Duodenal mucosa (tissue), 2 donors: ENCODE measurements around the gene SMOC2.

Source experiments
- H3K27ac ChIP-seq: one replicate; pipeline ENCODE4 v1.7.0; 2013; ENCODE audit warnings: low read depth, low read length
- H3K27me3 ChIP-seq, 2 donors: one replicate each; pipeline ENCODE4 v1.7.0; 2013; ENCODE audit warnings: low read length in 2 of 2, control low read depth in 1 of 2; ENCODE audit not compliant: insufficient read depth in 2 of 2, control insufficient read depth in 1 of 2
- H3K36me3 ChIP-seq, 2 donors: one replicate each; pipeline ENCODE4 v1.7.0; 2013; ENCODE audit warnings: low read length in 2 of 2, control low read depth in 1 of 2; ENCODE audit not compliant: insufficient read depth in 2 of 2, control insufficient read depth in 1 of 2
- H3K4me1 ChIP-seq, 2 donors: one replicate each; pipeline ENCODE4 v1.7.0; 2013; ENCODE audit warnings: low read length in 2 of 2, control low read depth in 1 of 2; ENCODE audit not compliant: insufficient read depth in 2 of 2, control insufficient read depth in 1 of 2
- H3K4me3 ChIP-seq, 2 donors: one replicate each; pipeline ENCODE4 v1.7.0; 2013; ENCODE audit warnings: low read length in 2 of 2, low read depth in 1 of 2
- H3K9ac ChIP-seq, 2 donors: one replicate each; pipeline ENCODE4 v1.7.0; 2013; ENCODE audit warnings: low read length in 2 of 2, low read depth in 1 of 2
- H3K9me3 ChIP-seq, 2 donors: one replicate each; pipeline ENCODE4 v1.7.0; 2013; ENCODE audit warnings: low read length in 2 of 2, control low read depth in 1 of 2; ENCODE audit not compliant: control insufficient read depth in 1 of 2

The SMOC2 gene

GRCh38 chr6:168648240-168649125, 207.5 kb downstream of the SMOC2 start:
- no peak overlapping the region for H3K4me3 ChIP-seq

GRCh38 chr6:168649209-168649608, 208.2 kb downstream of the SMOC2 start:
- no peak overlapping the region for H3K4me3 ChIP-seq
- no peak overlapping the region for H3K9ac ChIP-seq
- no peak overlapping the region for H3K27ac ChIP-seq
- H3K4me1 ChIP-seq, result no peaks in the 10 kb centered on the region
- H3K9me3 ChIP-seq, result no peaks in the 10 kb centered on the region
- no peaks in the 10 kb centered on the region for H3K36me3 ChIP-seq
- no peaks in the 10 kb centered on the region for H3K27me3 ChIP-seq

More at GRCh38 chr6:168648240-168649125, 207.5 kb downstream of the SMOC2 start:
- no peaks in the 10 kb centered on the region for H3K36me3 ChIP-seq
- no peak overlapping the region for H3K27ac ChIP-seq
- no peaks in the 10 kb centered on the region for H3K4me1 ChIP-seq
- H3K27me3 ChIP-seq, result no peaks in the 10 kb centered on the region
- H3K9ac ChIP-seq, result no peak overlapping the region
- no peaks in the 10 kb centered on the region for H3K9me3 ChIP-seq

GRCh38 chr6:168650671-168651111, 209.7 kb downstream of the SMOC2 start:
- H3K36me3 ChIP-seq, result peaks cover 0 to 2% of the 10 kb centered on the region in 2 donors
- no peak overlapping the region for H3K27ac ChIP-seq
- no peaks in the 10 kb centered on the region for H3K27me3 ChIP-seq
- no peak overlapping the region for H3K9ac ChIP-seq
- no peaks in the 10 kb centered on the region for H3K4me1 ChIP-seq
- H3K4me3 ChIP-seq, result no peak overlapping the region
- peaks cover 0 to 5% of the 10 kb centered on the region in 2 donors for H3K9me3 ChIP-seq

GRCh38 chr6:168655462-168656152, 214.6 kb downstream of the SMOC2 start:
- Histone ChIP-seq H3K4me1 (no peaks in the 10 kb centered on the region), H3K36me3 (peaks cover 0 to 4% of the 10 kb centered on the region in 2 donors), H3K4me3 (no peak overlapping the region), H3K9me3 (peaks cover 0 to 12% of the 10 kb centered on the region in 2 donors), H3K27ac (no peak overlapping the region), H3K9ac (no peak overlapping the region), H3K27me3 (no peaks in the 10 kb centered on the region)

- no peaks in the 10 kb centered on the region for H3K4me1 ChIP-seq
- no peak overlapping the region for H3K4me3 ChIP-seq
- no peaks in the 10 kb centered on the region for H3K27me3 ChIP-seq
- peaks cover 0 to 12% of the 10 kb centered on the region in 2 donors for H3K9me3 ChIP-seq
- H3K36me3 ChIP-seq, result peaks cover 0 to 4% of the 10 kb centered on the region in 2 donors
- no peak overlapping the region for H3K9ac ChIP-seq
- H3K27ac ChIP-seq, result no peak overlapping the region
Observed at GRCh38 chr6:168658059-168658458, 217.1 kb downstream of the SMOC2 start.

- H3K9ac ChIP-seq, result no peak overlapping the region
- H3K4me3 ChIP-seq, result no peak overlapping the region
- H3K9me3 ChIP-seq, result peaks cover 0 to 9% of the 10 kb centered on the region in 2 donors
- no peak overlapping the region for H3K27ac ChIP-seq
- H3K27me3 ChIP-seq, result no peaks in the 10 kb centered on the region
- no peaks in the 10 kb centered on the region for H3K4me1 ChIP-seq
- H3K36me3 ChIP-seq, result peaks cover 0 to 3% of the 10 kb centered on the region in 2 donors
Observed at GRCh38 chr6:168660400-168660945, 219.5 kb downstream of the SMOC2 start.

GRCh38 chr6:168662301-168662936, 221.4 kb downstream of the SMOC2 start:
- Histone ChIP-seq H3K27ac (no peak overlapping the region), H3K4me3 (no peak overlapping the region), H3K4me1 (peaks cover 0 to 5% of the 10 kb centered on the region in 2 donors), H3K27me3 (no peaks in the 10 kb centered on the region), H3K36me3 (no peaks in the 10 kb centered on the region), H3K9ac (no peak overlapping the region), H3K9me3 (no peaks in the 10 kb centered on the region)

GRCh38 chr6:168663041-168663440, 222.1 kb downstream of the SMOC2 start:
- H3K27ac ChIP-seq, result no peak overlapping the region
- peaks cover 0 to 5% of the 10 kb centered on the region in 2 donors for H3K4me1 ChIP-seq
- H3K36me3 ChIP-seq, result no peaks in the 10 kb centered on the region

GRCh38 chr6:168664956-168665355, 224.0 kb downstream of the SMOC2 start:
- H3K36me3 ChIP-seq, result no peaks in the 10 kb centered on the region
- H3K4me3 ChIP-seq, result no peak overlapping the region
- no peak overlapping the region for H3K27ac ChIP-seq
- H3K27me3 ChIP-seq, result no peaks in the 10 kb centered on the region
- peaks cover 0 to 5% of the 10 kb centered on the region in 2 donors for H3K4me1 ChIP-seq
- no peaks in the 10 kb centered on the region for H3K9me3 ChIP-seq
- H3K9ac ChIP-seq, result no peak overlapping the region

More at GRCh38 chr6:168663041-168663440, 222.1 kb downstream of the SMOC2 start:
- Histone ChIP-seq H3K27me3 (no peaks in the 10 kb centered on the region), H3K9me3 (no peaks in the 10 kb centered on the region), H3K9ac (no peak overlapping the region), H3K4me3 (no peak overlapping the region)
